Mesodermal cell (in vitro differentiated cells): ENCODE data around the gene RPL10A.
"Not testable (repeated sequence)": the region's sequence is repeated elsewhere in the genome, so short reads cannot be mapped to it uniquely, and the experiment has no call there.

ENCODE experiments used
- H3K27ac ChIP-seq: 2 replicates; pipeline ENCODE4 v1.7.0; 2013; ENCODE audit warnings: mild to moderate bottlenecking, low read depth, low read length, moderate library complexity; ENCODE audit not compliant: severe bottlenecking
- H3K36me3 ChIP-seq: 2 replicates; pipeline ENCODE4 v1.7.1; 2013; ENCODE audit warnings: mild to moderate bottlenecking, low read length, moderate library complexity; ENCODE audit not compliant: control insufficient read depth, insufficient read depth
- H3K4me1 ChIP-seq: one replicate; pipeline ENCODE4 v1.7.1; 2013; ENCODE audit warnings: mild to moderate bottlenecking, low read length; ENCODE audit not compliant: insufficient read depth, control insufficient read depth, poor library complexity, severe bottlenecking
- H3K4me3 ChIP-seq: 2 replicates; pipeline ENCODE4 v1.7.0; 2013; ENCODE audit warnings: low read length, control low read depth, mild to moderate bottlenecking; ENCODE audit not compliant: insufficient read depth, poor library complexity, severe bottlenecking; ENCODE audit errors: extremely low read depth
- H3K9me3 ChIP-seq: 2 replicates; pipeline ENCODE4 v1.7.1; 2013; ENCODE audit warnings: mild to moderate bottlenecking, low read length, moderate library complexity; ENCODE audit not compliant: control insufficient read depth
- WGBS, 2 experiments: methylation state at CpG; one replicate each; pipeline ENCODE4 v1.1.5; 2013; ENCODE audit warnings: missing lambda C conversion rate in 2 of 2; ENCODE audit not compliant: insufficient coverage in 2 of 2; 5-methylcytosine and 5-hydroxymethylcytosine counted together

The RPL10A gene

GRCh38 chr6:35432702-35433101 lies 35.5 kb upstream of the RPL10A start:
- peaks cover 14% of the 10 kb centered on the region for H3K9me3 ChIP-seq
- 83 to 86% methylated on average over 1 to 3 of the region's 3 CpGs for WGBS, 2 experiments
- not testable (repeated sequence) for H3K4me1 ChIP-seq, H3K27ac ChIP-seq, H3K4me3 ChIP-seq, H3K36me3 ChIP-seq

DNA sequence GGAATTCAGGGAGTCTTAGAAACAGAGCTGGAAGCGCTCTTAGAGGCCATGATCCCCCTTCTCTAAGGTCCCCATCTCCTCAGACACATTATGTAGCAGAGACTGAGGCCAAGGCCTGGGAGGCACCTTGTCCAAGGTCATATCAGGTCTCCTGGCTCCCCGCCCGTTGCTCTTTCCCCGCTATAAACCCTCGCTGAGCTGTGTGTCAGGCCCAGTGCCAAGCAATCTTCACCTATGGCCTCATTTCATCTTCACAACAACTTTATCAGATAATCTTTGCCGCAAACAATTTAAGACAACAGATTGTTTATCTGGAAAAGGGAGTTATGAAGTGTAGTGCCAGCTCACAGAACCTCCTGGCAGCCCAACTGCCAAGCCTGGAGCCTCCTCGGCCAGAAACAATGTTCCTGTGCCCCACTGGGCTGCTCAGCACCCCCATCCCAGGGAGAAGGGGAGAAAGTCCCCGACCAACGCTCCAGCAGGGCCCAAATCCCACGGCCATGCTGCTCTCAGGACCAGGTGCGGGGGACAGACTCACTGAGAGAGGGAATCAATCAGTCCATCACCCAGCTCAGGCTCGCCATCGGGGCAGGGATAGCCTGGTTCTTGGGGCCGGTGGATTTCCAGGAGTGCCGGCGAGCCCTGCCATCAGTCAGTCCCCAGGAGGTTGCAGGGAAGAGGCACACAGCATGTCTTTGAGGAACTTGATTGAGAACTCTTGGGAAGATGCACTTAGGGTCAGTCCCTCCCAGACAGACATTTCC lies 32.9 kb upstream of the RPL10A start:
- Histone ChIP-seq H3K36me3 (no peaks in the 10 kb centered on the region), H3K4me1 (no peaks in the 10 kb centered on the region), H3K4me3 (no peak overlapping the region), H3K9me3 (no peaks in the 10 kb centered on the region), H3K27ac (no peak overlapping the region)
- WGBS, 2 experiments = 91 to 95% methylated on average over 13 to 15 of the region's 16 CpGs

DNA sequence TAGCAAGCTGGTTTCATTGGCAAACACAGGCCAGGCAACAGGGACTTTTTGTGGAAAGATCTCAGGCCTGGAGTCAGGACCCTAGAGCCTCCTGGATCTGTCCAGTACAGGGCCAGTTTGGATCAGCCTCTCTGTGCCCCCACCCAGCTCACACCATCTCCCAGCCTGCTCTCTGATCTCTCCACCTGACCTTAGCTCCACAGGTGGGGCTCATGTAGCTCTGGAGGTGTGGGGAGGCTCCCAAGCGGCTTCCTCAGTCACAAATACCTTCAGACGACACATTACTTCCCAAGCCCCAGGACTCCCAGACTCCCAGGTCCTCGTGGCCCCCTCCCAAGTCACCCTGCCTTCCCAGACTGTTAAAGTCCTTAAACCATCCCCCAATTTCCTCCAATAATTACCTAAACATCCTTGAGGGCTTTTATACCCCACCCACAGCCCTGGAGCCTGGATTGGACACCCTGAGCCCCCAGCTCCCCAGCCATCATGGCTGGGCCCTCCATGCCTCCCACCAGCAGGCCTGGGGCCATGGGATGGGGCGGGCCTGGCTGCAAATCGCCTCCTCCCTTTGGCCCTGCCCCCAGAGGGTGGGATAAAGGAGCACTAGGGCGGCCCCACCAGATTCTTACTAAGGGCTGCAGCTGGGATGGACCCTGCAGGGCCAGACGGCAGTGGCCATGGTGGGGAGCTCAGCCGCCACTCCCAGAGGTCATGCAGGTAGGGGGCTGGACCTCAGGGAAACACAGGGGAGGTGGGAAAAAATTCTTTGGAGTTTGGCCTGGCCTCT lies 31.9 kb upstream of the RPL10A start:
- Histone ChIP-seq H3K9me3 (no peaks in the 10 kb centered on the region), H3K4me3 (no peak overlapping the region), H3K36me3 (no peaks in the 10 kb centered on the region), H3K27ac (no peak overlapping the region), H3K4me1 (no peaks in the 10 kb centered on the region)
- 76 to 82% methylated on average over 4 to 8 of the region's 8 CpGs for WGBS, 2 experiments

DNA sequence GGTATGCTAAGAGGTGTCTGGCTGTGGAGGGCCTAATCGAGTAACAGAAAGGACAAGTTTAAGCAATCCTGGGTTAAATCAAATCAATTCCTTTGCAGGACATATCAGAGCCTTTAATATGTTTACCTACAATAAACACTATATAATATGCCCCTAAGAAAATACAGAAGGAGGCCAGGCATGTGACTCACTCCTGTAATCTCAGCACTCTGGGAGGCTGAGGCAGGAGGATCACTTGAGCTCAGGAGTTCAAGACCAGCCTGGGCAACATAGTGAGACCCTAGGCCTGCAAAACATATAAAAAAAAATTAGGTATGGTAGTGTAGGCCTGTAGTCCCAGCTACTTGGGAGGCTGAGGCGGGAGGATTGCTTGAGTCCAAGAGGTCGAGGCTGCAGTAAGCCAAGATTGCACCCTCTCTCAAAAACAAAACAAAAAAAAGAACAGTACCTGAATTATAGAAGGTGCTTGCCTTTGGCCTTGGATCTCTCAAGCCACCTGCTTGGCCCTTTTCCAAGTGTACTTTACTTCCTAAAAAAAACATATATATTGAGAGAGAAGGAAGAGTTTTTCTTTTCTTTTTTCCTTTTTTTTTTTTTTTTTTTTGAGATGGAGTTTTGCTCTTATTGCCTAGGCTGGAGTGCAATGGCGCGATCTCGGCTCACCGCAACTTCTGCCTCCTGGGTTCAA lies 29.7 kb upstream of the RPL10A start:
- H3K4me1 ChIP-seq, H3K27ac ChIP-seq, H3K36me3 ChIP-seq, H3K4me3 ChIP-seq, H3K9me3 ChIP-seq: not testable (repeated sequence)
- 100% methylated on average over 1 of the region's 7 CpGs; no CpG with 5 or more reads in 1 of the 2 experiments for WGBS, 2 experiments

DNA sequence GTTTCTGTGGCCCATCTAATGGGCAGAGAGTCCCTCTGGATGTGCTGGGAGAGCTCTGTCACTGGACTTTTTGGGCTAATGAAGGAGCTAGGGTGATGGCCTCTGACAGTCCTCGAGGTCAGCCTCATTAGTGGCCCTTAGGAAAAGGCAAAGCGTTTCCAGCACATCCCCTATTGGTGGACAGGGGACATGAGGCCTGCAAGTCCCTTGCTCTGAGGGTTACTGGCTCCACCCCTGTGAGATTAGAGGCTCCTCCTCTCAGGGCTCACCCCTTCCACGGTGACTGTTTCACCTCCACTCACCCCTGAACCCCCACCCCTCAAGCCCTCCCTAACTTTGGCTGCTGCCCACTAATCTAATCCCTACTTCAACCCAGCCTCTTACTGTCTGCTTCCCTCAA lies 28.9 kb upstream of the RPL10A start:
- Histone ChIP-seq H3K27ac (no peak overlapping the region), H3K9me3 (no peaks in the 10 kb centered on the region), H3K4me1 (no peaks in the 10 kb centered on the region), H3K36me3 (no peaks in the 10 kb centered on the region), H3K4me3 (no peak overlapping the region)
- 37 to 53% methylated on average over 3 of the region's 3 CpGs for WGBS, 2 experiments

GRCh38 chr6:35441205-35441604 lies 27.0 kb upstream of the RPL10A start:
- WGBS, 2 experiments = 76 to 78% methylated on average over 3 of the region's 3 CpGs
- H3K36me3 ChIP-seq = no peaks in the 10 kb centered on the region
- H3K9me3 ChIP-seq = no peaks in the 10 kb centered on the region
- no peaks in the 10 kb centered on the region for H3K4me1 ChIP-seq
- no peak overlapping the region for H3K27ac ChIP-seq
- H3K4me3 ChIP-seq = no peak overlapping the region

GRCh38 chr6:35441642-35442041 lies 26.6 kb upstream of the RPL10A start:
- H3K36me3 ChIP-seq = no peaks in the 10 kb centered on the region
- H3K9me3 ChIP-seq = no peaks in the 10 kb centered on the region
- H3K27ac ChIP-seq = no peak overlapping the region
- 100% methylated on average over 3 of the region's 4 CpGs for WGBS, 2 experiments
- no peak overlapping the region for H3K4me3 ChIP-seq
- H3K4me1 ChIP-seq = no peaks in the 10 kb centered on the region

DNA sequence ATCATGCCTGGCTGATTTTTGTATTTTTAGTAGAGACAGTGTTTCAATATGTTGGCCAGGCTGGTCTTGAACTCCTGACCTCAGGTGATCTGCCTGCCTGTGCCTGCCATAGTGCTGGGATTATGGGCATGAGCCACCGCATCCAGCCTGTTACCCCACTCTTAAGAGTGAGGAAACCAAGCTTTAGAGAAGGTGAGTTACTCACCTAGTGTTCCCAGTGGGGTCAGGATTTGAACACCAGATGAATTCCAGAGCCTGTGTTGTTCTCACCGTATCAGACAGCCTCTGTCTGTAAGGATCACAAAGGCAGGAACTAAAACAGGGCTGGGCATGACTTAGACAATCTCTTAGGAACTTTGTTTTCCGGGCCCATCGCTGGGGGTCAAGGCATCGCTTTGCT lies 25.5 kb upstream of the RPL10A start:
- 92 to 97% methylated on average over 5 of the region's 5 CpGs for WGBS, 2 experiments
- no peaks in the 10 kb centered on the region for H3K4me1 ChIP-seq
- no peaks in the 10 kb centered on the region for H3K36me3 ChIP-seq
- no peak overlapping the region for H3K27ac ChIP-seq
- H3K4me3 ChIP-seq = no peak overlapping the region
- H3K9me3 ChIP-seq = no peaks in the 10 kb centered on the region

DNA sequence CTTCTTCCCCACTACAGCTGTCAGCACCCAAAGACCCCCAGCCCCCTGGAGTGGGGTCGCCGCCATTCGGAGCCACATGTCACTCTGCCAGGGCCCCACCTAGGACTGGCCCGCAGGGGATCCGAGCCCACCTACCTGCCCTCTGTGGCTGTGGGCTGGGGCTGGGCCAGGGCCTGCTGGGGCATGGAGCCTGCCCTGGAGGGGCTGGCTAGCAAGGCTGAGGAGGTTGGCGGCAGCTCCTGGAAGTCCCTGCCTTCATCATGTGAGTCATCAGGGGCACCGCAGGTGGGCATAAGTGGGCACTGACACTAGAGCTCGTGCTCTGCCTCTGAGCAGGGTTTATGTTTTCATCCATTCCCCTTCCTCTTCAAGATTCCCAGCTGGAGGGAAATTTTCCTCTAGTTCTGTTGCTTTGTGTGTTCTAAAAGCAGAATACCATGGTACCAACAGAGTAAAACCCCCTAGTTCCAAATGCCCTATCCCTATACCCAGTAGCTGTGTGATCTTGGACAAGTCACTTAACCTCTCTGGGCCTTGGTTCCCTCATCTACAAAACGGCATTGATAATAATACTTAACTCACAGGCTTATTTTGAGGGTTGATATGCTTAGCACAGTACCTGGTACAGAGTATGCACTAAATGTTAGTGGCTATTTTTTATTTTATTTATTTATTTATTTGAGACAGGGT lies 24.7 kb upstream of the RPL10A start:
- Histone ChIP-seq H3K36me3 (no peaks in the 10 kb centered on the region), H3K4me3 (no peak overlapping the region), H3K27ac (no peak overlapping the region), H3K4me1 (no peaks in the 10 kb centered on the region), H3K9me3 (no peaks in the 10 kb centered on the region)
- WGBS, 2 experiments = 90 to 91% methylated on average over 3 to 4 of the region's 9 CpGs

GRCh38 chr6:35445691-35446090 lies 22.5 kb upstream of the RPL10A start:
- Histone ChIP-seq H3K4me1 (no peaks in the 10 kb centered on the region), H3K36me3 (no peaks in the 10 kb centered on the region), H3K27ac (no peak overlapping the region), H3K4me3 (no peak overlapping the region), H3K9me3 (no peaks in the 10 kb centered on the region)
- 89 to 91% methylated on average over 7 of the region's 7 CpGs for WGBS, 2 experiments
